ENCODE measurements around the gene THRSP.

DNA sequence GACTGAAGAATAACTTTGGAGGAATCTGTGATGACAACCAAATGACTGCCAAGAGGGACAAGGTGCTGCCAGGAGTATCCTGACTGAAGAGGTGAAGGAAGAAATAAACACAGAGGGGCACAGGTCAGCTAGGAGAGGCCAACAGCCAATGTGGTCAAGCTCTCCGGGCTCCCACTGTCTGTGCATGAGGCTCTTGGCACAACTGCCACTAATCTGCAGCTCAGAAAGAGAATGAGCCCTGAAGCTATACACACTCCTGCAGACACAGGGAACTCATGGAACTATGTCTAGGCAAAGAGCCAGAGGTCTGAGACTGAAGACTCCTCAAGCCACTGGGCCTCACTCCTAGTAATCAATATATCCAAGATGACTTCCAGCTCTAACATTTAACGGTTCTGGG is 7.0 kb downstream of the THRSP start:
- TF ChIP-seq, protein P1, sequence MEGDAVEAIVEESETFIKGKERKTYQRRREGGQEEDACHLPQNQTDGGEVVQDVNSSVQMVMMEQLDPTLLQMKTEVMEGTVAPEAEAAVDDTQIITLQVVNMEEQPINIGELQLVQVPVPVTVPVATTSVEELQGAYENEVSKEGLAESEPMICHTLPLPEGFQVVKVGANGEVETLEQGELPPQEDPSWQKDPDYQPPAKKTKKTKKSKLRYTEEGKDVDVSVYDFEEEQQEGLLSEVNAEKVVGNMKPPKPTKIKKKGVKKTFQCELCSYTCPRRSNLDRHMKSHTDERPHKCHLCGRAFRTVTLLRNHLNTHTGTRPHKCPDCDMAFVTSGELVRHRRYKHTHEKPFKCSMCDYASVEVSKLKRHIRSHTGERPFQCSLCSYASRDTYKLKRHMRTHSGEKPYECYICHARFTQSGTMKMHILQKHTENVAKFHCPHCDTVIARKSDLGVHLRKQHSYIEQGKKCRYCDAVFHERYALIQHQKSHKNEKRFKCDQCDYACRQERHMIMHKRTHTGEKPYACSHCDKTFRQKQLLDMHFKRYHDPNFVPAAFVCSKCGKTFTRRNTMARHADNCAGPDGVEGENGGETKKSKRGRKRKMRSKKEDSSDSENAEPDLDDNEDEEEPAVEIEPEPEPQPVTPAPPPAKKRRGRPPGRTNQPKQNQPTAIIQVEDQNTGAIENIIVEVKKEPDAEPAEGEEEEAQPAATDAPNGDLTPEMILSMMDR (conservative IDR thresholded peaks at IDR 0.05 in 1 of 2, IDR thresholded peaks at IDR 0.05 in 1 of 2; ENCODE audit: low read depth in 1 of 2, low read length in 2 of 2), result no peak
- no peak for TF ChIP-seq EZH2 (IDR thresholded peaks at IDR 0.05; ENCODE audit: low read length, missing control alignments)

Measured in fibroblast of lung (primary cell).